Raji (cell line): Measurements from ENCODE around the gene ACSM5.
"Not testable (repeated sequence)": the region's sequence is repeated elsewhere in the genome, so short reads cannot be mapped to it uniquely, and the experiment has no call there.

Experiments used
- POLR2A ChIP-seq: IDR thresholded peaks from 2 replicates; pipeline ENCODE4 v1.6.1; 2011; ENCODE audit warnings: low read depth, low read length, control low read depth; ENCODE audit not compliant: insufficient read depth

The ACSM5 gene

GRCh38 chr16:20441191-20441590 lies 31.9 kb downstream of the ACSM5 start:
- TF ChIP-seq POLR2A, result no peak

- not testable (repeated sequence) for TF ChIP-seq POLR2A
These were observed 42.0 kb downstream of the ACSM5 start, which contains the start of gene ACSM2A for GRCh38 chr16:20451364-20451763. Gene ACSM2A, plus strand, starts transcription at chr16:20451521. Its CDS starts 8,594 bp downstream, at chr16:20460115.

GRCh38 chr16:20484726-20485125 lies 75.4 kb downstream of the ACSM5 start:
- TF ChIP-seq POLR2A, result no peak

GRCh38 chr16:20485408-20485807 lies 76.1 kb downstream of the ACSM5 start:
- no peak for TF ChIP-seq POLR2A
